Measurements from ENCODE around the gene VPS13D. TPM values are rescaled to one million over a fixed set of nuclear protein-coding genes. Genes with fewer than 3 reads are reported as not detected.

Gene VPS13D
- total RNA-seq, 2 donors from 2014 or later, result 63.5 to 67.6 TPM

DNA sequence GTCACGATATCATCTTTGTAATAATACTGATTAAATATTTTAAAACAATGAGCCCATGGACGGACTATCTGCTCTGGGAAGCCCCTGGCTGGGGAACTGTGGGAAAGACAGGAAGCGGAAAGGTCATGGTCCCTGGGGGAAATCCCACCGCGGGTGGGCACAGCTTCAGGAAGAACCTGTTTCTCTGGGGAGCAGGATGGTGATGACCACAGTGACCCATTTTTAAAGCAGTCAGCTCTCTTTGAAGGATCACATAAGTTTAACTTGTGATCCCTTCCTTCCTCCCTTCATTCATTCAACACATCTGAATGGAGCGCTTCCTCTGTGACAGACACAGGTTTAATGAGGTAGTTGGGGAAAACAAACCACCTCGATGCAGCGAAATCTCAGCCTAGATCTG lies 315.2 kb downstream of the VPS13D start:
- Mint-ChIP-seq H3K27me3 (peaks cover 6% of the 10 kb centered on the region), H3K36me3 (ENCODE audit: low read depth) (no peaks in the 10 kb centered on the region), H3K4me3 (no peak overlapping the region), H3K4me1 (peaks cover 11% of the 10 kb centered on the region), H3K27ac (no peak overlapping the region)
- ATAC-seq (no peak), DNase-seq (no peak)
- no peaks in the 10 kb centered on the region for H3K9me3 ChIP-seq (ENCODE audit: control insufficient read depth, low read length, poor library complexity, severe bottlenecking)

DNA sequence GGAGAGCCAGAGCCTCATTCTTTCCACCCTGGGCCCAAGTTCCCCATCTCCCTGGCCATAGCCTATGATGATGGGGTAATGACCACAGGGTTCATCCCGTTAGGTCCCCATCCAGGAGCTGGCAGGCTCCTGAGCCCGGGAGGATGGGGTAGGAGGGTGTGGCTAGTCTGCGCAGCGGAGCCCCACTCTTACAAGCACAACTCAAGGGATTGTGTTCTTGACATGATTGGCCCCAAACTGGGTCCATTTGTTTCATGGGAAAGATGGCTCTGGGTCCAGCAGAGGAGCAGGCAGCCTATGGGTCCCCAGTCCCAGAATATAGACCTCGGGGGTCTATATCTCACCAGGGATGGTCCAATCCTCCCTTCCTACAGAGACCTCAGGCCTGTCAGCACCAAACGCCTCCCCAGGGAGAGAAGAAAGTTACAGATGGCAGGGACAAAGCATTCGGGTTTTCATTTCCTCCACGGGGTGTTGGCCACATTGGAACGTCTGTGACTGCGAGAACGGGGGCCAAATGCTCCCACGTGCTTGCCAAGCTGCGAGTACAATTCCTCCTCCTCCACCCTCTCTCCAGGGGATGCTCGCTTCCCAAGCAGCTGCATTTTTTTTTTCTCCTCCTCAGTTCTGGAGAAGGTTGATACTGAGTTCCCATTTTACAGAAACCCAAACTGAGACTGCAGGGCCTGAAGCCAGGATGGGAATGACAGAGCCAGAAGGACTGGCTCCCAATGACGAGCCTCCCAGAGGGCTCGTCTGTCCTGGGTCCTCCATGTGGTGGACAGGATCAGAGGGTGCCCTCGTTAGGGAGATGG lies 317.1 kb downstream of the VPS13D start:
- Mint-ChIP-seq H3K4me3 (no peak overlapping the region), H3K36me3 (ENCODE audit: low read depth) (no peaks in the 10 kb centered on the region), H3K4me1 (peaks cover 11% of the 10 kb centered on the region), H3K27ac (no peak overlapping the region), H3K27me3 (peaks cover 5% of the 10 kb centered on the region)
- no peaks in the 10 kb centered on the region for H3K9me3 ChIP-seq (ENCODE audit: control insufficient read depth, low read length, poor library complexity, severe bottlenecking)
- DNase-seq, result no peak
- ATAC-seq, result no peak

DNA sequence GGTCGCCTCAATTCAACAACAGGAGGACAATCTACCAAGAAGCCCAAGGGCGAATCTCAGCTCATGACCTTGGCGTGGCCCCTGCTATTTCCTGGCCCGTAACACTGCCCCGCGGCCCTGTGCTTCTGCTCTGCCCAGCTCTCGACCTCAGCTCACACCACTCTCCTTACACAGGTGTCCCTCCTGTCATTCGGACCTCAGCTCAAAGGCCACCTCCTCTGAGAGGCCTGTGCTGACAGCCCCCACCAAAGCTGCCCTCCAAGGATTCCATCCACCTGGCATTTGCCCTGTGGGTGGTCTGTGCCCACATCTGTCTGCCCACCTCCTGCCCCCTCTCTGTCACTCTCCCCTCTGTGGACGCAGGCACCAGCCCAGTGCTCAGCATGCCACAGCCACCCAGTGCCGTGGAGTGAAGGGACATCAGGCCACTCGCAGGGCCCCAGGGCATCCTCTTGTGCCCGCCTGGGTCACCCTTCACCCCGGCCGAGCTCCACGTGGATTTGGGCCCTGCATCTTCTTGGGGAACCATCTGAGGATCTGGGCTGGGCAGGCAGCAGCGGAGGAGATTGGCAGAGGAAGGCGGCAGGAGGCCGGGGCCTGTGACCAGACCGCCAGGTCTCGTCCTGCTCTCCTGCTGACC lies 317.9 kb downstream of the VPS13D start:
- peaks cover 8% of the 10 kb centered on the region for H3K4me1 Mint-ChIP-seq
- H3K27ac Mint-ChIP-seq, result no peak overlapping the region
- no peak for DNase-seq
- no peak for ATAC-seq
- no peaks in the 10 kb centered on the region for H3K27me3 Mint-ChIP-seq
- no peaks in the 10 kb centered on the region for H3K36me3 Mint-ChIP-seq (ENCODE audit: low read depth)
- H3K4me3 Mint-ChIP-seq, result no peak overlapping the region
- no peaks in the 10 kb centered on the region for H3K9me3 ChIP-seq (ENCODE audit: control insufficient read depth, low read length, poor library complexity, severe bottlenecking)

DNA sequence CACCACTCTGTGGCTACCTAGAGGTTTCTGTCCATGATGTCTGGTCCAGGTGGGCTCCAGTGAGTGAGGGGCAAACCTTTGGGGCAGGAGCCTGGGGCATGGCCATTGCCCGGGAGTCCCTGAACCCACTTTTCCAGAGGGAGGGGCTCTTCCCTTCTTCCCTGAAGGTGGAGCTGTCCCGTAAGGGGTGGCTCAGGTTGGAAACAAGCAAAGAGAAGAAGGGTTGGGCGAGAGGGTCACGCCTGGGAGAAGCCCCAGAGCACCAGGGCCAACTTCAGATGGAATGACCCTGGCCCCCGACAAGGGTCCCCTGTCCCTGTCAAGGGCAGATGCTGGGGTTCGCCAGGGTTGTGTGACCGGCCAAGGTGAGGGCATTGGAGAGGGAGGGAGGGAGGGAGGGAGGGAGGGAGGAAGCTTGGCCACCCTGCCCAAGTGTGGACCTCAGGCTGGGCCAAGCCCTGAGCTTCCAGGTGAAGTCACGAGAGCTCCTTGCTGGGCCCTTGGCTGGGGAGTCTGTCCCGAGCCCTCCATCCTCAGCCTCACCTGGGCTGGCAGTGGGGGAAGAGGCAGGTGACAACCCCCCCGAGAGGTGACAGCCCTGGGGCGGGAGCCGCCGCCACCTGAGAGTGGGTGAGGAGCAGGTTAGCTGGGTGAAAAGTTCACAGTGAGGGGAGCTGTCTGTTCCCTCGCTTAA lies 318.6 kb downstream of the VPS13D start:
- Mint-ChIP-seq H3K27me3 (no peaks in the 10 kb centered on the region), H3K27ac (no peak overlapping the region), H3K4me1 (peaks cover 12% of the 10 kb centered on the region), H3K36me3 (ENCODE audit: low read depth) (no peaks in the 10 kb centered on the region), H3K4me3 (no peak overlapping the region)
- no peaks in the 10 kb centered on the region for H3K9me3 ChIP-seq (ENCODE audit: control insufficient read depth, low read length, poor library complexity, severe bottlenecking)
- ATAC-seq (no peak), DNase-seq (no peak)

DNA sequence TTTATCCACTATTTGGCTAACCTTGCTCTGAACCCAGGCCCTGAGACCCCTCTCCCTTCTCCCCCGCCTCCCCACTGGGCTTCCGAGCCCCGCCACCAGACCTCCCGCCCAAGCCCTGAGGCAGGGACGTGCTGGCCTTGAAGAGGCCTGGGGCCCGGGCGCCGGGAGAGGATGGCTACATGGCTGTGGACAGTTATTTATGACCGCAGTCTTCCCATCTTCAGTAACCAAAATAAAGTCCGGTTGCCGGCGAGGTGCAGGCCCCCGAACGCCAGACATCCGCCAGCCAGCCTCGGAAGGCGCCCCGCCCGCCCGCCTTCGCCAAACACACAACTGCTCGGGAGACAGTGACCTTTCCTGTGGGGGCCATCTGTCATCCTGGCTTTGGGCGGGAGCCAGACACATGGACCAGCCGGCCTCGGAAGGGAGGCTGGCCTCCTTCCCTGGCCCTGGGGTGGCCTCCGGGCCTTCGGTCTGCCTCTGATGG lies 319.2 kb downstream of the VPS13D start:
- peaks cover 13% of the 10 kb centered on the region for H3K4me1 Mint-ChIP-seq
- no peaks in the 10 kb centered on the region for H3K9me3 ChIP-seq (ENCODE audit: control insufficient read depth, low read length, poor library complexity, severe bottlenecking)
- H3K27me3 Mint-ChIP-seq, result no peaks in the 10 kb centered on the region
- no peak overlapping the region for H3K4me3 Mint-ChIP-seq
- H3K27ac Mint-ChIP-seq, result no peak overlapping the region
- ATAC-seq (no peak), DNase-seq (no peak)
- H3K36me3 Mint-ChIP-seq (ENCODE audit: low read depth), result no peaks in the 10 kb centered on the region

DNA sequence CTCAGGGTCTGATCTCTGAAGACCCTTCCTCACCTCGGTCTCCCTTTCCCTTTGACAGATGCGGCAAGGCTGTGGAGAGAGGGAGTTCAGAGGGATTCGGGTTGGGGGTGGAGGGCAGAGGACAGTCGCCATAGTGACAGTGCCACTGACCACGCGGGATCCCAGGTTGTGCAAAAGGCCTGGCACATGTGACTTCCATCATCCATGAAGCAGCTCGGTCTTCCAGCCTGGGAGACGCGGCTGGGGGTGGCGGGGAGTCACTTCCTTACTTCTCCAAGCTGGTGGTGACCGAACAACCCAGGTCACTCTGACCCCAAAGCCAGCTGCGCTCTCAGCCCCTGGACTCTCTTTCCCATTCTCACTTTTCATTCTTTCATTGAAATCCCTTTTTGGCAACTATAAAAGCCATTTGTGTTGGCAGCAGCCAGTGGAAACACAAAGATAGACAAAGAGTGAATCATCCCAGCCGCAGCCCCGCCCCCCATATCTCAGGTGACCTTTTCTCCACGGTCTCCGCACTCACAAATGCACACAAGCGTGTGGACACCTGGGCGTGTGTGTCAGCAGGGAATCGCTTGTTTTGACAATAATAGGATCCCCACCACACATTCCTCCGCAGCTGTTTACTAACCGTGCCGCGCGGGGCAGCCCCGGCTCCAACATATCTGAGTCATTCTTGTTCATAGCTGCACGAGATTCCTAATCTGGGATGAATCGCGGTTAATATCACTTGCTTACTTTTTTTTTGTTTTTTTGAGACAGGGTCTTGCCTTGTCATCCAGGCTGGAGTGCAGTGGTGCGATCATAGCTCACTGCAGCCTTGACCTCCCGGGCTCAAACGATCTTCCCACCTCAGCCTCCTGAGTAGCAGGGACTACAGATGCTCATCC lies 319.9 kb downstream of the VPS13D start:
- H3K9me3 ChIP-seq (ENCODE audit: control insufficient read depth, low read length, poor library complexity, severe bottlenecking), result no peaks in the 10 kb centered on the region
- ATAC-seq, result no peak
- Mint-ChIP-seq H3K27ac (no peak overlapping the region), H3K36me3 (ENCODE audit: low read depth) (no peaks in the 10 kb centered on the region), H3K4me1 (peaks cover 15% of the 10 kb centered on the region), H3K27me3 (no peaks in the 10 kb centered on the region), H3K4me3 (no peak overlapping the region)
- no peak for DNase-seq

DNA sequence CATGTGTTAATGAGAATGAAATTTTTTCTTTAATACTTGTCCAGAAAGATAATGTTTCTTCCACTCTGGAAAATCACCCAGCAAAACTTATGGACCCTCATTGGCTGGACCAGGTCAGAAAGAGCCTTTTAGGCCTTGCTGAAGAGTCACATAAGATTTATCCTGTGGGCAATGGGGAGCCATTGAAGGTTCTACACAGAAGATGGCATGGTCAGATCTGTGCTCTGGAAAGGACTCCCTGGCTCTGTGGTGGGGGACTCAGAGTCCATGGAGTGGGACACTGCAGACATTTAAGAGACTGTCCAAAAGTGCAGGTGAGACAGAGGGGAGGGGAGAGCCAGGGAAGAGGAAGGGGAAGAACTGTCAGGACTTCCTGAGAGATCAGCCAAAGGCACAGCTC lies 321.8 kb downstream of the VPS13D start:
- H3K9me3 ChIP-seq (ENCODE audit: control insufficient read depth, low read length, poor library complexity, severe bottlenecking), result no peaks in the 10 kb centered on the region
- H3K4me3 Mint-ChIP-seq, result no peak overlapping the region
- ATAC-seq (no peak), DNase-seq (no peak)
- H3K27me3 Mint-ChIP-seq, result no peaks in the 10 kb centered on the region
- H3K4me1 Mint-ChIP-seq, result peaks cover 12% of the 10 kb centered on the region
- H3K36me3 Mint-ChIP-seq (ENCODE audit: low read depth), result no peaks in the 10 kb centered on the region
- H3K27ac Mint-ChIP-seq, result no peak overlapping the region

DNA sequence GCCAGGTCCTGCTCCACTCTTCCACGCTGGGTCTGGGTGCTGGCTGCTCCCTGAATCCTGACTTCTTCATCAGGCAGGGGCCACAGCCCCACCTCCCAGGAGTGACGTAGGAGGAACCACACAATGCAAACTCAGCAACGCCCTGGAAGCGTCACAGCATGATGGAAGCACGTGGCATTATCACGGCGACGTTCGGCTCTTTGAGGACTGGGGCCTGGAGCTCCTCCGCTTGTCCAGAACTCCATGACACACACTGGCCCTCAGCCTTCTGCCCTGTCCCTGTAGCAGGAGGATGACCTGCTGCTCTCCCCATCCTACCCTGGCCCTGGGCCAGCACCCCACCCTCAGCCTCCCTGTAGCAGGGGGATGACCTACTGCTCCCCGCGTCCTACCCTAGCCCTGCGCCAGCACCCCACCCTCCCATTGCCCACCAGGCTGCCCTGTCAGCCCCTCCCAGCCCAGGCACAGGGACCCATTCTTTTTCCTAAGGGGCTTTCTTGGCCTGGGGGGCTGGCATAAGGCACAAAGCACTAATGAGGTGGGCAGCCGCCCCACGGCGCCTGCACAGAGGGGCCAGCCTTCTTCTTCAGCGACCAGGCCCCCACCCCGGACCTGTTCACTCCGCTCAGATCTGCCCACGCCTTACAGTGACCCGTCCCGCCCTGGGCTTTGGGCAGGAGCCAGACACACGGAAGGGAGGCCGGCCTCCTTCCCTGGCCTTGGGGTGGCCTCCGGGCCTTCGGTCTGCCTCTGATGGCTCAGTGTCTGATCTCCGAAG lies 322.5 kb downstream of the VPS13D start:
- DNase-seq (no peak), ATAC-seq (no peak)
- H3K9me3 ChIP-seq (ENCODE audit: control insufficient read depth, low read length, poor library complexity, severe bottlenecking), result no peaks in the 10 kb centered on the region
- H3K4me1 Mint-ChIP-seq, result peaks cover 12% of the 10 kb centered on the region
- H3K27me3 Mint-ChIP-seq, result no peaks in the 10 kb centered on the region
- H3K4me3 Mint-ChIP-seq, result no peak overlapping the region
- H3K27ac Mint-ChIP-seq, result no peak overlapping the region
- H3K36me3 Mint-ChIP-seq (ENCODE audit: low read depth), result no peaks in the 10 kb centered on the region

DNA sequence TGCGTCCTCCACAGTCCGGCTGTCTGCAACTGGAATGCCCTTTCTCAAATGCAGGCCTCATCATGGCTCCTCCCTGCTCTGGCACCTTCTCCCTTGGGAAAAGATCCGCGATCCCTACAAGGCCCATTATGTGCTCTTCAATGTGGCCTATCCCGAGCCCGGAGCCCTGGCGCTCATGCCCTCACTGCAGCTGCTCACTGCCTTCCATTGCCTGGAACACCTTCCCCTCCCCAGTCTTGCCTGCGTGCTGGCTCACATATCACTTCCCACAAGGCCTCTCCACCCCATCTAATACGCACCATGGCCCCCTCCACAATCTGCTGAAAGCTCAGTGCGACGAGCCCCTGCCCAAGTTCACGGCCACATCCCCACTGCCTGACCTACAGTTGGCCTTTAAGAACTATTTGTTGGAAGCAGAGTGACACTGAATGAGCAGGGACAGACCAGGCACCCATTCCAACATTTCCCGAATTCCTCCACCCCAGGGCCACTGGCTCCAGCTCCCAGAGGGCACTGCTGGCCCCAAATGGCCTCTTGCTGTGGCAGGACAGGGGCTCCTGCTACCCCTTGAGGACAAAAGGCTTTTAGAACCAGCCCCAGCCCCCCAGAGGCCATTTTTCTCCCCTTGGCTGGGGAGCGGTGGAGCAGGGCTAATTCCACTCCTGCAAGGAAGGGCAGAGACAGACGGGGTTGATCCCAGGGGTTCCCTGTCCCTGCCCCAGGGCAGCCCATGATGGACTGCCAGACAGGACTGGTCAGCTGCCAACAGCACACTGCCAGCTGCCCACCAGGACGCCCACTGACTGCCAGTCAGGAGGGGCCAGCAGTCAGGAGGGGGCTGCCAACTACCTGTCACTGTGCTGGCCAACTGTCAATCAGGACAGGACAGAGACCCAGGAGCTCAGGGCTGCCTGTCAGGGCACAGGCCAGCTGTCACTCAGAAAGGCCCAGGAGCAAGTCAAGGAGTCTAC lies 323.4 kb downstream of the VPS13D start:
- H3K9me3 ChIP-seq (ENCODE audit: control insufficient read depth, low read length, poor library complexity, severe bottlenecking), result no peaks in the 10 kb centered on the region
- Mint-ChIP-seq H3K4me1 (peaks cover 10% of the 10 kb centered on the region), H3K27me3 (no peaks in the 10 kb centered on the region), H3K36me3 (ENCODE audit: low read depth) (no peaks in the 10 kb centered on the region), H3K27ac (no peak overlapping the region), H3K4me3 (no peak overlapping the region)
- DNase-seq (no peak), ATAC-seq (no peak)

DNA sequence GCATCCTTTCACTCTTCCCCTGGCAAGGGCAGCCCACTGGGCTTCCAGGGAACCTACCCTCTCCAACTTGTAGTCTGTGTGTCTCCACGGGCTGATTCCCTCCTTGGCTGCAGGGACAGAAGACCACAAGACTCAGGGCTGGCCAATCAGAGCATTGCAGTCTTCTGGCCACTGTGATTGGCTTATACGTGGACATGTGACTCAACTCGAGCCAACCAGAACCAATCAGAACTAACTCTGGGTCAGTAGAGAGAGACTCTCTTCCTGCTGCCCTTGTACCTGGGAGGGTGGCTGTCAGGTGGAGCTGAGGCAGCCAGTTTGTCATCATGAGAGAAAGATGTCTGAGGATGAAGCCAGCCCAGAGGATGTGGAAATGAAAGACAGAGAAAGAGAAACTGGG lies 324.1 kb downstream of the VPS13D start:
- ATAC-seq (no peak), DNase-seq (no peak)
- Mint-ChIP-seq H3K27ac (no peak overlapping the region), H3K4me1 (peaks cover 10% of the 10 kb centered on the region), H3K27me3 (no peaks in the 10 kb centered on the region), H3K4me3 (no peak overlapping the region), H3K36me3 (ENCODE audit: low read depth) (no peaks in the 10 kb centered on the region)
- H3K9me3 ChIP-seq (ENCODE audit: control insufficient read depth, low read length, poor library complexity, severe bottlenecking), result no peaks in the 10 kb centered on the region

DNA sequence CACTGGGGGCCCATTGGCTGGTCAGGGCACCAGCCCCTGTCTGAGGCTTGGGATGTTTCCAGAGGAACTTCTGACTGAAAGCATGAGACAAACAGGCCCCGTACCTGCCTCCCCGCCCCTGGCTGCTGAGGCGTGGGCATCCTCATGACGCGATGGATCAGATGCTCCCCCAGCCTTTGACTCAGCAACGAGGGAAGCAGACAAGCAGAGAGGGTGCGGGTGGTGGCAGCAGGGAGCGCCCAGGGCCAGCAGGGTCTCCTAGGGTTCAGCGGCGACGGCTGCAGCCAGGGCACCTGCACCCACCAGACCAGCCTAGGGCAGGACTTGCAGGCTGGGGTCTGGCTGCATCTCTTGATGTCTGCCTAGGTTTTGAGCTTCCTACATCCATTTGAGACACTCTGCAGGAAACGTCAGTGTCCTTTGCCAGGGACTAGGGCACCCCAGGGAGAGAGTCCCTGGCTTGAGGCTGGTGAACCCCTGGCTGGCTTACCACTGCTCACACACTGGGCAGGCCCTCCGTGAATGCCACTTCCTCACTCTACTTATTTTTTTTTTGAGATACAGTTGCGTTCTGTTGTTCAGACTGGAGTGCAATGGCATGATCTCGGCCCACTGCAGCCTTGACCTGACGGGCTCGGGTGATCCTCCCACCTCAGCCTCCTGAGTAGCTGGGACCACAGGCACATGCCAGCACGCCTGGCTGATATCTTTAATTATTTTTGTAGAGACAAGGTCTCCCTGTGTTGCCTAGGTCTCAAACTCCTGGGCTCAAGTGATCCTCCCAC lies 324.9 kb downstream of the VPS13D start:
- no peak for DNase-seq
- Mint-ChIP-seq H3K36me3 (ENCODE audit: low read depth) (no peaks in the 10 kb centered on the region), H3K4me3 (no peak overlapping the region), H3K27me3 (no peaks in the 10 kb centered on the region), H3K27ac (no peak overlapping the region), H3K4me1 (peaks cover 10% of the 10 kb centered on the region)
- H3K9me3 ChIP-seq (ENCODE audit: control insufficient read depth, low read length, poor library complexity, severe bottlenecking), result no peaks in the 10 kb centered on the region
- no peak for ATAC-seq
